Activated CD4-positive, alpha-beta T cell treated with anti-CD3 and anti-CD28 coated beads, Interleukin-2, amount 50 U/mL, for 48 hours (primary cell): ENCODE results near the gene BMX.

Experiments used
- DNase-seq, 2 experiments: peaks; one replicate each; pipeline ENCODE4 v3.0.0-alpha.2; 2020

The BMX gene

DNA sequence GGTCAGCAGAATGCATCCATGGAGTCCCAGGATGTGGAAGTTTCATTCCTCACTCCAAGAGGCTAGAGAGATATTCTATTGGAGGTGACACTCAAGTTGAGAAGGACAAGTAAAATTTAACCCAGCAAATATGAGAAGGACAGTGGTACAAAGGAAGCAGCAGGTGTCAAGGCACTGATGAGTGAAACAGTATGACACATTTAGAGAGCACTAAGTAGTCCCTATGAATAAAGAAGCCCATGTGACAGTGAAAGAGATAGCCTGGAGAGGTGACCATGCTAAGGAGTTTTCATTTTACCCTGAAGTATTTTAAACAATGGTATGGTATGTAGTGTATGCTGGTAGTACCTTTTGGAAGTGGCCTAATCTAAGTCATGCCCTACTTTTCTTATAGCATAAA lies 9.2 kb downstream of the BMX start:
- no peak for DNase-seq

DNA sequence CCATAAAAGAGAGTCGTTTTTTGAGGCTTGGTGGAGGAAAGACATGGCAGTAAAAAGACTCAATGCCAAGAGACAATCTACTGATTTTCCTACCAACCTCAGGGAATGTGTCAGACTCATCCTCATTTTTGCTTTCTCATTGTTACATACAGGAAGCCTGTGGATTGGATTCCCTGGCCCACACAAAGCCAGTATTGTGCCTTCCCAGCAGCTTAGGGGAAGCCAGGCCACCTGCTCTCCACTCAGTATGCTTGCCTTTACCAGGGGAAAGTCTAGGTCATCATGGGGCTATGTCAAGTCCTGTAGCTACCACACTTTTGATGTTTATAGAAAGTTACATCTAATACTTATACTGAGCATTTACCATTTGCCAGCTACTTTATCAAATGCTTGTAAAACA lies 11.0 kb downstream of the BMX start:
- DNase-seq = no peak

DNA sequence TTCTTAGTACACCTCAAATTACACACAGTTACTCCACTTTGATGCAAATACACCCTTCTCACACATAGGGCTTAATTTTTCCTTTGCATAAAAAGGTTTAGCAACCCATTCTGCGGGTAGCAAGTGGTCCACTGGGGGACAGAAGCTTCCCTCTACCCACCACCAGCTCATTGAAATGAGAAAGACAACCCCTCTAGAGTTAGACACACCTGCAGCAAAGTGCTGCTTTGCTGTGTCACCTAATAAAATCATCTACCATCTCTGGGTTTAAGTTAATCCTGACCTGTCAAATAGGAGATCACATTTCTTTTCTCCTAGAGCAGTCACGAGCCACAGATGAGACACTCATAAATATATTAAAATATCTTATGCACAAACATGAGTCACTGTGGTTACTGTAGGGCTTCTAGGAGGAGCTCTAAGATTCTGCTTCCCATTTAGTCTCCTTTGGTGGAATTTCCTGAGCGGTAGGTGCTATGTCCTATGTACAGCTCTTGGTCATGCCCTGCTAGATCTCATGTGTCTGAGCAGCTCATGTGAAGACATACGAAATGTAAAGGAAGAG lies 11.9 kb downstream of the BMX start:
- no peak for DNase-seq

DNA sequence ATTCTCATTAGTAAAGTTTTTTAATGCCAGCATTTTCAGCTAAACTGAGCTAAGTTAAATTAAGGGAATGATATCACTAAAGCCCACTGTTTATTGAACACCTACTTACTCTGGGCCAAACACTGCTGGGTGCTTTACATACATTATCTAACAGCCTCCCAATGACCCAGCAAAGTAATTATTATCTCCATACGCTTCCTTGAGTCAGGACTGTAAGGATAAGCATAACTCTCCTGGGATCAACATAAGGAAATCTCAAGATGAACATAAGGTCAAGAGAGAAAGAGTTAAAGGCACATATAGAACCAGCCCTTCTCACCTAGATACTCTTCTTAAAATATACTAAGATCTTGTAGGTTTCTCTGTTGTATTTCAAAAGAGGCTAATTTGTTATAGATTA lies 13.7 kb downstream of the BMX start:
- DNase-seq = no peak

DNA sequence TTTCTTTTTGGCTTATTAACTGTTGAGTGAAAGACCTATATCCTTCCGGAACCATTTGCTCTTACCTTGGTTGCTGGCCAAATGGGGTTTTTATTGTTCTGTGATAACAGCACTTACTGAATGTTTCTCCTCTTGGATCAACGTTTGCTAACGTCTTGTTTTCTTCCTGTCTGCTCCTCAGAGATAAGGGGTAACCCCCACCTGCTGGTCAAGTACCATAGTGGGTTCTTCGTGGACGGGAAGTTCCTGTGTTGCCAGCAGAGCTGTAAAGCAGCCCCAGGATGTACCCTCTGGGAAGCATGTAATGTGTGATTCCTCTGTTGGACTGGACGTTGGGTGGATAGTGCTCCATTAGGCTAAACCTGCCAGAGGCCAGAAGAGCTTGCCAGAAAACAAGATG lies 15.3 kb downstream of the BMX start:
- DNase-seq = no peak

DNA sequence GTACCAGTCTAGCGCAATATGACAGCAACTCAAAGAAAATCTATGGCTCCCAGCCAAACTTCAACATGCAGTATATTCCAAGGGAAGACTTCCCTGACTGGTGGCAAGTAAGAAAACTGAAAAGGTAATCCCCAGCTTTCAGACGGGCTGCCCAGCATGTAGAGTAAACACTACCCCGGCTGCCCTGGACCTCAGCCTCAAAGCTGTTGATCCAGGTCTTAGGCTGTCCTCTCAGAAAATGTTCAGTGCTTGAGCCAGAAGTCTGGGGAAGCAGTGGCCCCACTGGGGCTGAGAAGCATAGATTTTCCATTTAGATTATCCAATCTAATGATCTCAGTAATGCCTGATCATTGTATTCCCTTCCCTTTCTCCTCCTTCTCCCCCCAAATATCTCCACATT lies 21.9 kb downstream of the BMX start:
- DNase-seq = no peak

GRCh38 chrX:15523088-15523487 lies 22.5 kb downstream of the BMX start:
- no peak for DNase-seq

GRCh38 chrX:15524417-15524816 lies 23.8 kb downstream of the BMX start:
- DNase-seq = no peak

- DNase-seq = no peak
These were observed 25.2 kb downstream of the BMX start for GRCh38 chrX:15525664-15526416.

DNA sequence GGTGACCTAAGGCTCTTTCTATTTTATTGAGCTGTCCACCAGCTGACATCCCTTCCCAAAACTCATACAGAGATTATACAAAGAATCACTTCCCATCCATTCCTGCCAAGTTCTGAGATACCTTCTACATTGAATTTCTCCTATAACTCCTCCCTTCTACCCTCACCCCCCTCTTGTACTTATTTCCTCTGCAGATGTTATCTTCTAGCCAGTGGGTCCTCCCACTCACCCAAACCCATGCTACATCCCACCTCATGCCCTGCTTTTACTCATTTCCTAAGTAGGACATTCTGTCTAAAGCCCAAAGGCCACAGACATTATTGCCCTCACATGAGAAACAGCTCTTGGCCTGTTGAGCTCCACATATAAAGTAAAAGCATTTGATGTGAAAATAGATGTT lies 28.6 kb downstream of the BMX start:
- DNase-seq = no peak

DNA sequence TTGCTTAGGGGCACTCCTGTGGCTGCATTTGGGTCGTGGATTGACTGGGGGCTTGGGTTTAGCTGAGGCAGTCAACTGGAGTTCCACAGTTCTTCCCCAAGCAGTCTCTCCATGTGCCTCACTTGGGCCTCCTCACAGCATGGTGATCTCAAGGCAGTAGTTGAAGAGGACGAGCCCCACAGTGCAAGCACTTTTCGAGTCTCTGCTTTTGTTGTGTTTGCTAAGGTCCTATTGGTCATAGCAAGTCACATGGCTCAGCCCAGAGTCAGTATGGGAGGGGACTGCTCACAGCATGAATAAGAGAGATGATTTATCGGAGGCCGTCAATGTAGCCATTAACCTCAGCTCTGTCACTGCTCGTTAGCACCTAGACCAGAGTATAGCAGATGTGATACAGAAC lies 29.7 kb downstream of the BMX start:
- no peak for DNase-seq

DNA sequence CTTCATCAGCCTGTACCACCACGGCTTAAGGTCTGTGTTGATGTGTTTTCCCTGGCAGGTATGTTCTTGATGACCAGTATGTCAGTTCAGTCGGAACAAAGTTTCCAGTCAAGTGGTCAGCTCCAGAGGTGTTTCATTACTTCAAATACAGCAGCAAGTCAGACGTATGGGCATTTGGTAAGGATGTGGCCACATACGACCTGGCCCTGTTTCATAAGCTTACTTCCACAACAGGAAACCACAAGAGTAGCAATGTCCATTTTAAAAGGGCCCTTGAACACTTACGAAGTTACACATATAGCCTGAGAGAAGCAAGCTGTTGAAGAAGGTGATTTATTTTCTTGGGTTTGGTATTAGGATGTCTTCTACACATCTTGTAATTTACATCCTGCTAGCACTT lies 46.1 kb downstream of the BMX start:
- DNase-seq = no peak

DNA sequence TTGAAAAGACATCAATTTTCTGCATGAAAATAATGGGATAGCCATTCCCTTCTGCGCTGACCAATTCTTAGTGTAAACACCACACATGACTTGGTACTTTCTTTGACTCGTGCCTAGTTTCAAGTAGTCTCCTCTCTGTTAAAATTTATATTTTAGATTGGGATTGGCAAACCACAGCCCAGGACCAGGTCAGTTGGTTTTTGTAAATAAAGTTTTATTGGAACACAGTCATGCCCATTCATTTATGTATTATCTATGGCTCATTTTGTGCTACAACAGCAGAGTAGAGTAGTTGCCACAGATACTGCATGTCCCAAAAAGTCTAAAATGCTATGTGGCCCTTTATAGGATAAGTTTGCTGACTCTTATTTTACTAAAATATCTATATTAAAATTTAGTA lies 46.7 kb downstream of the BMX start:
- DNase-seq = no peak

DNA sequence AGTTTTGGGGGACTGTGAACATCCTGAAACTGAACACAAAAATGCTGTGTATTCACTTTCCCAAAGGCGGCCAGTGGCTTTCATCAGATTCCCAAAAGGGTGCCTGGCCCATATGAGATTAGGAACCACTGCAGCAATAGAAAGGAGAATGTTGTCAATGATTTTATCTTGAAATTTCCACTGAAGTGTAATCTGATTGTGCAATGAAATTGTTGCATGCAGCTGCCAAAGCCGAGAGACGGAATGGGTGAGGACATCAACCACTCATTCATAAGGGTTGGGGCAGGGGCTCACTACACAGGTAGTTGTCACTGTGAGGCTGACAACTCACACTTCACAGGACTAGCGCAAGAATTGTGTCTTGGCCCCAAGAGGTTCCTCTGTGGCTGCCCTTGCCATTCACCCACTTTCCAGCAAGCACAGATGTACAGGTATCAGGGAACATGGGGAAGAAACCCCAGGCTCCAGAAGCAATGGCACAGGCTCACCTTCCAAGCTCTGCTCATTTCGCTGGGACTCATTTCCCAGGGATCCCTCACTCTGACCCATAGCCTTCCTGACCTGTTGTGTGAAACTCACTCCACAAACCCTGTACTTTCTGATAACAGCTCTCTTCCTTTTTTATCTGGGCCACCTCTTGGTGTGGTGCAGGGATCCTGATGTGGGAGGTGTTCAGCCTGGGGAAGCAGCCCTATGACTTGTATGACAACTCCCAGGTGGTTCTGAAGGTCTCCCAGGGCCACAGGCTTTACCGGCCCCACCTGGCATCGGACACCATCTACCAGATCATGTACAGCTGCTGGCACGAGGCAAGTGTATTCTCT lies 48.8 kb downstream of the BMX start:
- no peak for DNase-seq

DNA sequence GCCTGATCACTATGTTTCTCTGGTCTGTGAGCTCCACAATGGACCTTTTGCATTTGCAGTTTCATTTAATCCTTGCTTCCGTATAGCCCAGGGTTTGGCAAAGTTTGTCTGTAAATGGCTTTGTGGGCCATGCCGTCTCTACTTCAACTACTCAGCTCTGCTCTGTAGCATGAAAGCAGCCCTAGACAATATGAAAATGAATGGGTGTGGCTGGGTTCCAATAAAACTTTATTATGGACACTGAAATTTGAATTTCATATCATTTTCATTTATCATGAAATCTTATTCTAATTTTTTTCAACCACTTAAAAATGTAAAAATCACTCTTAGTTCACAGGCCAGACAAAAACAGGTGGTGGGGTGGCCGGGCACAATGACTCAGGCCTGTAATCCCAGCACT lies 58.6 kb downstream of the BMX start:
- DNase-seq = no peak

DNA sequence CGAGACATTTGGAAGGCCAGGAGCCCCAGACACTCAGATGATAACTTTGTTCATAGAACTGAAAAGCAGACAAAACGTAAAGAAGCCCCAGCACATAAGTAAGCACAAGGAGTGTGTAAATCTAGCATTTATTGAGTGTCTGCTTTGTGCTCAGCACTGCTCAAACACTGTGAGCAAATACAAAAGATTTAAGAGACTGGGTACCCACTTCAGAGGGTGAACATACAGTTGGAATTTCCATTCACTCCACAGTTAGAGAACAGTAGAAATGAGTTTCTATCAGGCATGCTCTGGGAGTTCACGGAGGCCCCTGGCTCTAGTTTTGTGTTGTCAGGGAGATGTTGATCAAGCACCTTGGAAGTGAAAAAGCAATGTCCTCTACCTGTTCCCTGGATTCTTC lies 60.3 kb downstream of the BMX start:
- DNase-seq = no peak

DNA sequence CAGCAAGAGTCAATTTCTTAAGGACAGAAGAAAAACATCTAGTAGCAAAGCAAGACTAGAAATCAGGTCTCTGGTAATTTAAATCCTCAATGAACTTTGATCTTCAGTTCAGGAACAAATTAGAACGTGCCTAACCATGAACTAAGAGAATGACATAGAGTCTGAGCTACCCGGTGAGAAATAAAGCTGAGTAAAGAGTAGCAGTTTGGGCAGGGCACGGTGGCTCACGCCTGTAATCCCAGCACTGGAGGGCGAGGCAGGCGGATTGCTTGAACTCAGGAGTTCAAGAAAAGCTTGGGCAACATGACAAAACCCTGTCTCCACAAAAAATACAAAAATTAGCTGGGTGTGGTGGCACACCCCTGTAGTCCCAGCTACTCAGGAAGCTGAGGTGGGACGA lies 62.4 kb downstream of the BMX start:
- DNase-seq = no peak

GRCh38 chrX:15564981-15565579 lies 64.5 kb downstream of the BMX start:
- DNase-seq = peak; percentile 7 to 23

DNA sequence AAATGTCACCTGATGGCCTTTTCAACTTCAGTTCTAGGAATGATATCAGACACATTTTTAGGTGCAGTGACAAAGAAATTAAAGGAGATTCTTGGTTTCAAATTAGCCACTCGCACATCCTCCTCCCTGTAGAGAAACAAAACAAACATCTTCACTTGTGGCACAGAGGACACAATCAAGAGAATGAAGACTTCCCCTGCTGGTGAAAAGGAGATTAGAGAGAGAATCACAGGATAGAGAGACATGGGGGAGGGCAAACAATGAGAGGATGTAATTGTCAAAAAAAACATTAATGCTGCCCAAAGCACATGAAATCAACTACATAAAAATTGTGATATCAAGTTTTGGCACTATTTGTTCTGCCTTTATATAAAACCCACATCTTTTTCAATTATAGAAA lies 65.6 kb downstream of the BMX start:
- no peak for DNase-seq

DNA sequence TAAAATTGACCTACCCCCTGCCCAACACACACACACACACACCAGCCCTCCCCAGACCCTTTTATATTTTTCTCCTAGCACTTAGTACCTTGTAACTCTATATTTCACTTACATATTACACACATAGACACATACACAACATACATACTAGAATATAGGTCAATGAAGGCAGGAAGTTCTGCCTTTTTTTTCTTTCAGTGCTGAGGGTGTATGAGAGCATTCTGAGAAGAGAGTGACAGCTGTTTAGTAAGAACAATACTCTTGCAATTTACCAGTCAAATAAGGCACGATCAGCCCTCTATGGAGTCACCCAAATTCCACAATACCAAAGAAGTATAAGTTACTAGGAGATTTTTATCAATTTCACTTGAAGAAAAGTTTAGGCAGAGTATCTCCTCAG lies 66.7 kb downstream of the BMX start:
- no peak for DNase-seq

DNA sequence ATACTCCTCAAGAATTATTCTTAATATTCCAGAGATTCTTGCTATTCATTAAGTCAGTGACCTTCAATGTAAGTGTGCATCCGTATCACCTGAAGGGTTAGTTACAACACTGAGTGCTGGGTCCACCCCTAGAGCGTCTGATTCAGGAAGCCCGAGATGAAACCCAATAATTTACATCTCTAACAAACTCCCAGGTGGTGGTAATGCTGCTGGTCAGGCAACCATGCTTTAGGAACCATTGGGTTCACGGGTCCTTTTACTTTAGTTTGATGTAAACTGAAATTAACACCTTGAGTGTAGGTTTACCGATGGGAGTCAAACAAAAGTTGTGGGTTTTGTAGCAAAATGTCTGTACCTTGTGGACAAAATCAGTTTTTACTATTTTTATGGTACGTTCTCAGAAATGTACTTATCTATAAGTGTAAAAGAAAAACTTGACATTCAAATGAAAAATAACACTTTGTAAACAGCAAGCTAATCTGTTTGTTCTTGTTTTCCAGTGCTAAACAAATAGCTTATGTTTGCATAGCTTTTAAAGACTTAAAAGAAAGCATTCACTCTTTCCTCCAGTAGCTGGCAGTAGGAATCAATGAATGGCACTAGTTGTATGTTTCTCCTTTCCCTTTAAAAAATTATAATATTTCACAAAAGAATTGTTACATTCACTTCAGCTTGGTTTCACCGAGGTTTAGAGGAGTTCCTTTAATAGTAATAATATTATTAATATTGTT lies 67.4 kb downstream of the BMX start:
- DNase-seq = no peak

DNA sequence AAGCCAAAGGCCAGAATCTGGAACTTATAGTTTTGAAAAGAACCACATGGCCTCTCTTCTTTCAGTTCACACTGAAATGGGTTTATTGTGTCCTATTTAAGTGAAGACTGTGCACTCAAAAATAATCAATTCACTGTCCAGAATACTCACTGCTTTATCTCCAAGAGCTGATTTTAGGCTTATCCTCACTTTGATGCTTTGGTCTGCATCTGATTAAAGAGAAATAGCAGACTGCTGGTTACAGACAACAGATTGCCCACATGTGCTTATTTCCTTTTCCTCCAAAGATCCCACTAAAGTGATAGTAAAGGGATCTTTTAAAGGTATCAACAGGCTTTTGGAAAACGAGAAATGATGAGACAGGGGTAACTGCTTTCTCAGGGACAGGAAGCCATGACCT lies 69.5 kb downstream of the BMX start:
- DNase-seq = no peak

GRCh38 chrX:15574017-15574416 lies 73.4 kb downstream of the BMX start:
- no peak for DNase-seq
